ENCODE data around the gene MEGF11. TPM values are rescaled to one million over a fixed set of nuclear protein-coding genes. Genes with fewer than 3 reads are reported as not detected.

Gene MEGF11
- total RNA-seq, 1 donor from 2014 or later = 0.60 TPM

GRCh38 chr15:66172324-66172980 lies 81.1 kb downstream of the MEGF11 start:
- Mint-ChIP-seq H3K9me3 (ENCODE audit: low read depth) (no peaks in the 10 kb centered on the region), H3K27me3 (peaks cover 20% of the 10 kb centered on the region), H3K4me3 (ENCODE audit: low read depth) (no peak overlapping the region), H3K4me1 (ENCODE audit: low read depth) (peaks cover 3% of the 10 kb centered on the region), H3K27ac (no peak overlapping the region), H3K36me3 (ENCODE audit: insufficient read depth) (no peaks in the 10 kb centered on the region)
- DNase-seq (ENCODE audit: low spot score, unreplicated experiment) = no peak
- TF ChIP-seq CTCF (IDR thresholded peaks at IDR 0.05; ENCODE audit: unreplicated experiment) = no peak

GRCh38 chr15:66171841-66172240 lies 81.7 kb downstream of the MEGF11 start:
- Mint-ChIP-seq H3K27me3 (peaks cover 20% of the 10 kb centered on the region), H3K36me3 (ENCODE audit: insufficient read depth) (no peaks in the 10 kb centered on the region), H3K9me3 (ENCODE audit: low read depth) (no peaks in the 10 kb centered on the region), H3K4me3 (ENCODE audit: low read depth) (no peak overlapping the region), H3K4me1 (ENCODE audit: low read depth) (peaks cover 3% of the 10 kb centered on the region), H3K27ac (peak overlapping the region; percentile 5)
- no peak for DNase-seq (ENCODE audit: low spot score, unreplicated experiment)
- no peak for TF ChIP-seq CTCF (IDR thresholded peaks at IDR 0.05; ENCODE audit: unreplicated experiment)

DNA sequence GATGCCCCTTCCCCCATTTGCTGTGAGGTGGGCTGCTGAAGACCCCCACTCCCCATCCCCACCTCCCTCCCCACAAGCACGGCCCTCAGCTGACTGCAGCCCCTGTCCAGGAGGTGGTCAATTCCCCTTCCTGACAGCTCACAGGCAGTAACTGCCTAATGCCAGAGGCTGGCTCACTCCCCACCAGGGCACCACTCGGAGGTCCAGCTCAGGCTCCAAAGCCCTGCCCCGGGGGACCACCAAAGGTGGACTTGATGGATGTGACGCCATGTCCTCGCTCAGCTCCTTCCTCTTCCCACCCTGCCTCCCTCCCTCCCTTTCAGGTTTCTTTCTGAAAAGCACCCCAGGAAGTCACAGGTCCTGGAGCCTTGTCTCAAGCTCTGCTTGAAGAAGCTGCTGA lies 82.8 kb downstream of the MEGF11 start:
- H3K4me3 Mint-ChIP-seq (ENCODE audit: low read depth) = no peak overlapping the region
- peaks cover 29% of the 10 kb centered on the region for H3K27me3 Mint-ChIP-seq
- DNase-seq (ENCODE audit: low spot score, unreplicated experiment) = no peak
- H3K27ac Mint-ChIP-seq = no peak overlapping the region
- no peaks in the 10 kb centered on the region for H3K36me3 Mint-ChIP-seq (ENCODE audit: insufficient read depth)
- H3K4me1 Mint-ChIP-seq (ENCODE audit: low read depth) = peaks cover 3% of the 10 kb centered on the region
- no peak for TF ChIP-seq CTCF (IDR thresholded peaks at IDR 0.05; ENCODE audit: unreplicated experiment)
- H3K9me3 Mint-ChIP-seq (ENCODE audit: low read depth) = no peaks in the 10 kb centered on the region

DNA sequence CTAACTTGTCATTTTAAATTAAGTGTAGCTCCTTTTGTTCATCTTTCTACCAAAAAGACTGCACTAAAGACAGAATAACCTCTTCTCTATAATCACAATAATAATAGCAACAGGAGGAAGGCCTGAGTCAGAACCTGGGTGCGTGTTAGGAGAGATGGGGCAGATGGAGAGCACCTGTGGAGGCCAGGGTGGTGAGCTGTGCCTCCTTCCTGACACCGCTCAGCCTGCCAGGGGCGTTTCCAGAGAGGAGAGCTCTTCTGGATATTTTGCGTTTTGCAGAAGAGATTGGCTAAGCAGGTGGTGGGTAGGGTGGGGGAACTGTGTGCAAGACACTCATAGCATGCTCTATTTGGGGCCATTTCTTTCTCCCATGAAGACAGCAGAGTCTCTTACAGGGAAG lies 83.5 kb downstream of the MEGF11 start:
- H3K36me3 Mint-ChIP-seq (ENCODE audit: insufficient read depth) = no peaks in the 10 kb centered on the region

GRCh38 chr15:66169625-66170024 lies 83.9 kb downstream of the MEGF11 start:
- no peak overlapping the region for H3K27ac Mint-ChIP-seq
- peaks cover 3% of the 10 kb centered on the region for H3K4me1 Mint-ChIP-seq (ENCODE audit: low read depth)
- H3K9me3 Mint-ChIP-seq (ENCODE audit: low read depth) = no peaks in the 10 kb centered on the region
- H3K4me3 Mint-ChIP-seq (ENCODE audit: low read depth) = no peak overlapping the region
- TF ChIP-seq CTCF (IDR thresholded peaks at IDR 0.05; ENCODE audit: unreplicated experiment) = no peak
- no peaks in the 10 kb centered on the region for H3K36me3 Mint-ChIP-seq (ENCODE audit: insufficient read depth)
- H3K27me3 Mint-ChIP-seq = peaks cover 34% of the 10 kb centered on the region
- no peak for DNase-seq (ENCODE audit: low spot score, unreplicated experiment)

More for the DNA sequence above, 83.5 kb downstream of the MEGF11 start:
- no peak for TF ChIP-seq CTCF (IDR thresholded peaks at IDR 0.05; ENCODE audit: unreplicated experiment)
- H3K4me1 Mint-ChIP-seq (ENCODE audit: low read depth) = peaks cover 3% of the 10 kb centered on the region
- no peak for DNase-seq (ENCODE audit: low spot score, unreplicated experiment)
- H3K27me3 Mint-ChIP-seq = peaks cover 34% of the 10 kb centered on the region
- H3K9me3 Mint-ChIP-seq (ENCODE audit: low read depth) = no peaks in the 10 kb centered on the region
- H3K27ac Mint-ChIP-seq = no peak overlapping the region
- H3K4me3 Mint-ChIP-seq (ENCODE audit: low read depth) = no peak overlapping the region
